Ishikawa (cell line): ENCODE results near the gene B4GALT6.

Experiments
- CREB1 ChIP-seq: IDR thresholded peaks from 2 replicates; pipeline ENCODE4 v1.6.1; 2012; ENCODE audit warnings: low read depth
- TAF1 ChIP-seq: IDR thresholded peaks from 2 replicates; pipeline ENCODE4 v1.6.1; 2012; ENCODE audit warnings: low read depth, mild to moderate bottlenecking
- TEAD4 ChIP-seq: IDR thresholded peaks from 2 replicates; pipeline ENCODE4 v1.6.1; 2012
- ZBTB7A ChIP-seq: IDR thresholded peaks from 2 replicates; pipeline ENCODE4 v1.6.1; 2012; ENCODE audit warnings: low read depth

GRCh38 chr18:31718386-31718785 lies 34.0 kb upstream of the B4GALT6 start:
- no peak for TF ChIP-seq TAF1
- no peak for TF ChIP-seq CREB1
- TF ChIP-seq TEAD4, result no peak
- TF ChIP-seq ZBTB7A, result no peak
